PC-9 (cell line): ENCODE measurements around the gene HTR4.

Source experiments
- CTCF ChIP-seq: fragments of 200-600 bp; sonication (generic); conservative IDR thresholded peaks from 2 replicates; pipeline ENCODE4 v1.6.1; 2017; ENCODE audit warnings: mixed run types, antibody characterized with exemption, mild to moderate bottlenecking, moderate library complexity
- EZH2 ChIP-seq: fragments of 200-600 bp; sonication (generic); IDR thresholded peaks from 2 replicates; pipeline ENCODE4 v1.8.0; 2017; ENCODE audit warnings: antibody characterized with exemption, low read depth

GRCh38 chr5:148653291-148653835, 964 bp downstream of the HTR4 start:
- no peak for TF ChIP-seq CTCF
- no peak for TF ChIP-seq EZH2
